SU-DHL-6 (cell line): ENCODE data around the gene PLCH1.

Experiments used
- CTCF ChIP-seq: fragments of 200-600 bp; sonication (generic); IDR thresholded peaks from one replicate; pipeline ENCODE4 v1.5.1; 2017; ENCODE audit warnings: antibody characterized with exemption, mild to moderate bottlenecking, low read length, moderate library complexity; ENCODE audit not compliant: insufficient read depth, poor library complexity, severe bottlenecking
- EZH2phosphoT487 ChIP-seq: fragments of 200-600 bp; sonication (generic), shearing (Covaris generic); conservative IDR thresholded peaks from 2 replicates; pipeline ENCODE4 v1.6.1; 2018; ENCODE audit warnings: mild to moderate bottlenecking, antibody characterized with exemption, low read length, moderate library complexity, mixed read lengths

GRCh38 chr3:155714295-155714718 is 30.6 kb downstream of the PLCH1 start:
- no peak for TF ChIP-seq CTCF
- TF ChIP-seq EZH2phosphoT487: no peak
